H1 (cell line): ENCODE measurements around the gene ERC1.

ENCODE experiments used
- BCL11A ChIP-seq, 2 experiments: IDR thresholded peaks; one replicate each; pipeline ENCODE4 v1.6.1; 2011; ENCODE audit warnings: low read depth in 2 of 2, low read length in 2 of 2, mild to moderate bottlenecking in 2 of 2
- CTCF ChIP-seq, 3 experiments: IDR thresholded peaks; 1 replicate in 2 of 3; 2 replicates in 1 of 3; pipeline versions ENCODE4 v1.5.1 to v1.6.1; 2011; ENCODE audit warnings: low read length in 3 of 3, mild to moderate bottlenecking in 3 of 3, inconsistent platforms in 2 of 3, low read depth in 1 of 3, moderate library complexity in 1 of 3; ENCODE audit not compliant: insufficient read depth in 1 of 3; ENCODE audit errors: control extremely low read depth in 1 of 3
- EGR1 ChIP-seq: IDR thresholded peaks from 2 replicates; pipeline ENCODE4 v1.6.1; 2011; ENCODE audit warnings: low read depth, low read length, borderline replicate concordance
- EZH2 ChIP-seq: fragments of 200-600 bp; sonication (generic); IDR thresholded peaks from 2 replicates; pipeline ENCODE4 v1.7.1; 2012; ENCODE audit warnings: low read depth, mild to moderate bottlenecking, moderate library complexity, low read length, inconsistent platforms; ENCODE audit not compliant: severe bottlenecking
- MAX ChIP-seq: IDR thresholded peaks from 2 replicates; pipeline ENCODE4 v1.6.1; 2012; ENCODE audit warnings: inconsistent platforms
- POLR2A ChIP-seq, 2 experiments: IDR thresholded peaks; 1 replicate in 1 of 2; 2 replicates in 1 of 2; pipeline ENCODE4 v1.6.1; 2011; ENCODE audit warnings: low read depth in 2 of 2, low read length in 2 of 2, mild to moderate bottlenecking in 2 of 2; ENCODE audit errors: control extremely low read depth in 1 of 2
- RAD21 ChIP-seq, 2 experiments: IDR thresholded peaks in 1 of 2; conservative IDR thresholded peaks in 1 of 2; 2 replicates each; pipeline ENCODE4 v1.6.1; 2011; ENCODE audit warnings: low read depth in 2 of 2, low read length in 2 of 2, improper control_type of control experiment in 1 of 2, inconsistent platforms in 1 of 2, mild to moderate bottlenecking in 1 of 2, moderate library complexity in 1 of 2
- RBBP5 ChIP-seq: IDR thresholded peaks from 2 replicates; pipeline ENCODE4 v1.7.1; 2012; ENCODE audit warnings: low read depth, mild to moderate bottlenecking, inconsistent platforms, low read length, moderate library complexity, borderline replicate concordance
- RFX5 ChIP-seq: IDR thresholded peaks from 2 replicates; pipeline ENCODE4 v1.6.1; 2011; ENCODE audit warnings: low read depth, low read length, improper control_type of control experiment, borderline replicate concordance
- RNF2 ChIP-seq: fragments of 200-900, 300-1000 bp; sonication (generic); IDR thresholded peaks from 2 replicates; pipeline ENCODE4 v1.7.1; 2016; ENCODE audit warnings: borderline replicate concordance, low read depth, mild to moderate bottlenecking, antibody characterized with exemption, low read length; ENCODE audit not compliant: poor library complexity, severe bottlenecking; ENCODE audit errors: missing control alignments
- SP1 ChIP-seq: IDR thresholded peaks from 2 replicates; pipeline ENCODE4 v1.6.1; 2011; ENCODE audit warnings: low read depth, low read length
- ZNF274 ChIP-seq: IDR thresholded peaks from 2 replicates; pipeline ENCODE4 v1.7.0; 2012; ENCODE audit warnings: low read length, borderline replicate concordance; ENCODE audit errors: extremely low read depth

- TF ChIP-seq RFX5, result no peak
- TF ChIP-seq RNF2, result no peak
- TF ChIP-seq EZH2, result no peak
- TF ChIP-seq CTCF (IDR thresholded peaks at IDR 0.05; ENCODE audit: control extremely low read depth in 1 of 3, insufficient read depth in 1 of 3, low read depth in 1 of 3, low read length in 3 of 3), result no peak
- no peak for TF ChIP-seq EGR1
- TF ChIP-seq POLR2A (IDR thresholded peaks at IDR 0.05; ENCODE audit: control extremely low read depth in 1 of 2, low read depth in 2 of 2, low read length in 2 of 2), result no peak
- TF ChIP-seq SP1, result no peak
- TF ChIP-seq BCL11A (IDR thresholded peaks at IDR 0.05; ENCODE audit: low read depth in 2 of 2, low read length in 2 of 2), result no peak
- no peak for TF ChIP-seq ZNF274
- no peak for TF ChIP-seq MAX
- TF ChIP-seq RAD21 (IDR thresholded peaks at IDR 0.05 in 1 of 2, conservative IDR thresholded peaks at IDR 0.05 in 1 of 2; ENCODE audit: low read depth in 2 of 2, low read length in 2 of 2), result no peak
- TF ChIP-seq RBBP5, result no peak
These were observed 48.0 kb upstream of the ERC1 start for GRCh38 chr12:943051-943450.
